Fibroblast of skin of abdomen (primary cell): ENCODE data around the gene IDH1.
A peak's percentile ranks its signal among the peaks of the same experiment; 100 is the strongest.
"Not testable (repeated sequence)": the region's sequence is repeated elsewhere in the genome, so short reads cannot be mapped to it uniquely, and the experiment has no call there.

Experiments
- DNase-seq: peaks from one replicate; pipeline ENCODE4 v3.0.0-alpha.2; 2013

The IDH1 gene

DNA sequence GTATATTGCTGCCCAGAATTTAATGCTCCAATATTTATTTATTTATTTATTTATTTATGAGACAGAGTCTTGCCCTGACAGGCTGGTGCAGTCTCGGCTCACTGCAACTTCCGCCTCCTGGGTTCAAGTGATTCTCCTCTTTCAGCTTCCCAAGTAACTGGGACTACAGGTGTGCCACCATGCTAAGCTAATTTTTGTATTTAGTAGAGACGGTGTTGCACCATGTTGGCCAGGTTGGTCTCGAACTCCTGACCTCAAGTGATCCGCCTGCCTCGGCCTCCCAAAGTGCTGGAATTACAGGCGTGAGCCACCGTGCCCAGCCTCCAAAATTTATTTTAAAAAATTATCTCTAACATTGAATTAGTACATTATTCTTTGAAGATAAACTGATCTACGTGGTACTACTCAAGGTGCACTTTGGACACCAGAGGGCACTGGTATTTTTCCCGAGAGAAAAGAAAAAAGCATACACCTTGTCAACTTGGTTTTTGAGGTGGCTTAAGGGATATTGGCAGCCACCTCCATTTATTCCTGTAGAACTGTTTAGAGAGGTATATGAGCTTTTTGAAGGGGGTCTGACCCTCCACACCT, 1.4 kb upstream of the IDH1 start:
- no peak for DNase-seq

DNA sequence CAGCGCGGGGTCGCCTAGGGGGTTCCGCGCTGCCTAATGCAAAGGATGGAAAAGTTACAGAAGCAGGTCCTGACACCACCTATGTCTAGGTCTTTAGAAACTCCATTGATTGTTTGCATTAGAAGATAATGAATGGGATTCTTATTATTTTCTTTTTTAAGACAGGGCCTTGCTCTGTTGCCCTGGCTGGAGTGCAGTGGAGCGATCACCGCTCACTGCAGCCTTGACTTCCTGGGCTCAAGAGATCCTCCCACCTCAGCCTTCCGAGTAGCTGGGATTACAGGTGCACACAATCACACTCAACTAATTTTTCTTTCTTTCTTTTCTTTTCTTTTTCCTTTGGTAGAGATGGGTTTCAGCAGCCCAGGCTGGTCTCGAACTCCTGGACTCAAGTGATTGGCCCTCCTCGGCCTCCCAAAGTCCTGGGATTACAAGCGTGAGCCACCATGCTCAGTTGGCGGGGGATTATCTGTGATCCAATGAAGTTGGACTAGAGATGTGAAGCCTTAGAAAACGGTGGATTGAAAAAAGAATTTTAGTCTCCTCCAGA, 761 bp upstream of the IDH1 start:
- no peak for DNase-seq

DNA sequence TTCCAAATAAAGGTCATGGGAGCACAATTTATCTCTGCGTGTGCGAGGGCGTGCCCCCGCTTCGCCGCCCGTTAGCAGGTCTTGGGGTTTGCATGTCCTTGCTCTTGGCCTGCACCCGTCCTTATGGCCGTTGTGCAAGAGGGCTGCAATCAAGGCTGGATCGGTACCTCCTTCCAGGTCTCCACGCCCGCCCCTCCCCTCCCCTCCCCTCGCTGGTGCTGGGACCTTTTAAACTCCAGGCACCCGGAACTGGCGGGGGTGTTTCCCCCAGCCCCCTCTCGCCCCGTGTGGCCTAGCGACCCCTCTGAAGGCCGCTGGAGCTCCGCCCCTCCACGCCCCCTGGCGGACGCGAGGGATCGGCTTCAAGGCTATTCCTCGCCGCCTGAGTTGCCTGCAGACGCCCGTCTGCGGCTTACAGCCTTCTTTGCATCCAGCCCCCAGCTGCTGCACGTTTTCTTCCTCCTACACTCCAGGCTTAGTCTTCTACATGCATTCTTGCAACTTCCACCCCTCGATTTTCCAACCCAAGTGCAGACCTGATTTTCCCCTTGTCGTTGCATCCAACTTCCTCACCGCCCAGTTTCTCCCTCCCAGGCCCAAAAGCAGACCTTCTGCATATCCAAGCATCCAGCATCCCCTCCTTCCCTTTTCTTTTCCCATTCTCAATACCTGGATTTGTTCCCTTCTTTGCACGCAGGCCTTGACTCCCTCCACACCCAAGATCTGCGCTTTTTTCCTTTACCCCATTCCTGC, 577 bp downstream of the IDH1 start:
- peak; percentile 70 for DNase-seq

DNA sequence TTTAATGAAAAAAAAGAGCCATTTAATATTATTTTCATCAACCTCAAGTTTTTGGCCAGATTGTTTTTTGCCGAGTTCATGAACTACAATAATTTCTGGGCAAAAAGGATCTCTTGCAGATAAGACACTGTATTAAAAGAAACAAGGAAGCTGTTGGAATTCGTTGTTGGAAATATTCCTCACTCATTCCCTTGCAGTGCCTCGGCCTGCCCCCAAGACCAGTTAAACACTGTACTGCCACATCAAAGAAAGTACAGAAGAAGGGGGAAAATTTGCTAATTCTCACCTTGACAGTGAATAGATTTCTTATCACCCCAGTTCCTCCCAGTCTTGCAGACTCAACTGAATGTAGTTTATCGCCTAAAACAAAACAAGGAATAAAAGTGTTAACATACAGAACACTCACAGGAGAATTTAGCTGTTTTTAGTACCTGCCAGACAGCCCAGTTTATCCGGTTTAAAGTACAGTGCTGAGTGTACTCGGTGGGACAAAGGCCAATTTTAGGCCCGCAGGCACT, 1.2 kb downstream of the IDH1 start:
- DNase-seq, result no peak

DNA sequence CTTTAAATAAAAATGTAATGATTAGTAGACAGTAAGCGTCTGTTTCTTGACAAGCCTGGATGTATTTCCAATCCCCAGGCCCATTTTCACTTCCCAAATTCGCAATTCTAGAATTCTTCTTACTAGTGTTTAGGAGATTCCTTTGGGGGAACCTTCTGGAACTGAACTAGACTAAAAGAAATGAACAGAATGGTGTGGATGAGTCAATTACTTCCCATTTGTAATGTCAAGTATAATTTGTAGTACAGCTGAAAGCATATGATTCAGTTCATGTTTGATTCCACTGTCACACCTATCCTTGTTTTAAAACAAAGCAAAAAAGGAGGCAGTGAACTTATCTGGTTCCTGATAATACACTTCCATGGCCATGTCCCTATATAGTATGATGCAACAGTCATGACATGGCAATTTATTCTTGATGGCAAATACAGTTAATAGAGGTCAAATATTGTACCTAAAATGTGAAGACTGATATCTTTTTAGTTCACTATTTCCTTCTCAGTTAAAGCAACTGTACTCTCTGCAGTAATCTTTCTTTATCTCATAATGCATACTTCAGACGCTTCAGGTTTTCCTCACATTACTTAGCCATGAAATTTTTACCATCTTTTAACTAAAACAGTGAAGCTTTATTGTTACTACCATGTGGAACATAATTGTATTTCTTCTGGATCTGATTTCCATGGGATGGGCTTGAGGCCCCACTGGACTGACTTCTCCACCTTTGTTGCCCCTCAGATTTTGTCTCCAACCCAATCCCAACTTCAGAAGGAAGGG, 2.0 kb downstream of the IDH1 start:
- no peak for DNase-seq

DNA sequence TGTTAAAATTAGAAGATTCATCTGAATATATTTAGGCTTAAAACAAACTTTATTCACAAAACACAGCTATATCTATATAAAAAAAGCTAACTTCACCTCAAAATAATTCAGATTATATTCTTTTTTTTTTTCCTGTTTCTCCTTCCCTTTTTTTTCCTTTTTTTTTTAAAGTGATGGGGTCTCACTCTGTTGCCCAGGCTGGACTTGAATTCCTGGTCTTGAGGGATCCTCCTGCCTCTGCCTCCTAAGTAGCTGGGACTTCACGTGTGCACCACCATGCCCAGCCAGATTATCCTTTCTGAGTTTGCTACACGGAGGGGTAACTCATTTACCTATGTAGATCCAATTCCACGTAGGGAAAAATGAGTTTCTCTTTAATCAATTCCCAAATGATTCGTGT, 3.8 kb downstream of the IDH1 start:
- no peak for DNase-seq

DNA sequence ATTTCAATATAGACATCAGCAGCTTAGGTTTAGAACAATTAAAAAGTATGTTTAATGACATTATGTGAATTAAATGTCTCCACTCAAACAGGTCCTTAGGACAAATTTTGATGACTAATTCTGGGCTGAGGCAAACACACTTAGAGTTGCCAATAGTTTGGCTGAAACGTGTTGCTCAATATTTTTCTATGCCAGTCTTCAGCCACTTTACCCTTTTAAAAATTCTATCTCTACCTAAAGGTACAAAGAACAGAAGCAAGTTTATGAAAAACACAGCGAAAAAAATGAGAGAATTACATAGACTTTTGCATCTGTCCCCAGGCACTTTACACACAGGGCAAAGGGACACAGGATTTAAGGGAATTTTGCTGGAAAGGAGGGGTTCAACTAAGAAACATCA, 4.5 kb downstream of the IDH1 start:
- no peak for DNase-seq

DNA sequence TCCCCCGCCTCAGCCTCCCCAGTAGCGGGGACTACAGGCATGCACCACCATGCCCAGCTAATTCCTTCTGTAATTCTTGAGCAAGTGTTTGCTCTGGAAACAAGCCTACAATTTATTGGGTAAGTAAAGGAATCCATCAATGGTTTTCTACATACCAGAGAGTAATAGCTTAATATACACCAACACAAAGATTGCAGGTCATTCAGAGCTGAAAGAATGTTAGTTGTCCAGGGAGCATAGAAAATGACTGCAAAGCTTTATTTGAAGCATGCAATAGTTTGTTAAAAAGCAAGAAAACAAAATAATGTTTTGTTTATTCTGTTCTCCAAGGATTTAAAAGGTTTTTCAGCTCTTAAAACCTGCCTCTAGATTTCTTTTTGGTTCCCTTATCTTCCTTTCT, 5.6 kb downstream of the IDH1 start:
- DNase-seq, result peak; percentile 25

DNA sequence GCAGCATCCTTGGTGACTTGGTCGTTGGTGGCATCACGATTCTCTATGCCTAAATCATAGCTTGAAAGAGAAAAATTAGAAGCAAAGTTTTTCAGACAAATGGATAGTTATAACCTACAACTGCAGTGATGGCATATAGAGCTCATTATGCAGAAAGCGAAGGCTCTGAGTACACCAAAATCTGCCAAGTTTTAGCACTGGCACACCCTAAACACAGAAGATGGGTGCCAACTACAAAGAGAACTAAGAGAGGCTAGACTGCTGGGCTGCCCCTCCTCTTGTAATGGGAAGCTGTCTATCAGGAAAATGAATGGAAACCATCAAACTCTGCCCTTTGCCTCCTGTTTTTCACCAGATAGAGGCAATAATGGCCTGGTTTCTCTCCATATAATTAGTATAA, 6.3 kb downstream of the IDH1 start:
- DNase-seq, result no peak

DNA sequence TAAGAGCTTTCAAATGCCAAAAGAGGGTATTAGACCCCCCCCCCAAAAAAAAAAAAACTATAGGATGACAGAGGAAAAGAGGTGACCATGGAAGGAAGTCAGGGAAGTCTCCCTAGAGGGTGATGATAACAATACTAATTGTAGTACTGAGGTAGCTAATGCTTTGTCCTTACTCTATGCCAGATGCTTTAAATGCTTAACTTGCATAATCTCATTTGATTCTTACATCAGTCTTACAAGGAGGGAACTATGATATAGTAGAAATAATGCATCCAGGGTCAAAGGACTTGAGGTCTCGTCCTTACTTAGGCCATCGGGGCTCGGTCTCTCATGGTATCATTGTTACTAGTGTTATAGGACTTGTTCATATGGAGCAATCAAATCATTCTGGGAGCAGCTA, 9.1 kb downstream of the IDH1 start:
- no peak for DNase-seq

DNA sequence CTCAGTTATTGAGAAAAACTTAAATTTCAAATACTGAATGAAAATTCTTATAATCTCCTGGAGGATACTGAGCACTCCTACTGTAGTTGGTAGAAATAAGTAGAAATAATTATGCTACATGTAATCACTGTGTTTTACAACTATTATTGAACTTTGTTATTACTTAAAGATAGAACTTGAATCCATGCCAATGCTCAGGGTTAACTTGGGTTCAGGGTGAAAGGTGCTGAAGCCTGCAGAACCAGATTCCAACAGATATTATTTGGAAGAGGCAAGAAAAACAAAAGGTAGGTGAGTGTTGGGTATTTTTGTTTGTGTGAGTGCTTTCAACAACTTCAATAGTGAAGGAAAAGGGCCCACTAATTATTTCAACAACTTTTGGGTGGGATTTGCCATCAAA, 10.4 kb downstream of the IDH1 start:
- no peak for DNase-seq

DNA sequence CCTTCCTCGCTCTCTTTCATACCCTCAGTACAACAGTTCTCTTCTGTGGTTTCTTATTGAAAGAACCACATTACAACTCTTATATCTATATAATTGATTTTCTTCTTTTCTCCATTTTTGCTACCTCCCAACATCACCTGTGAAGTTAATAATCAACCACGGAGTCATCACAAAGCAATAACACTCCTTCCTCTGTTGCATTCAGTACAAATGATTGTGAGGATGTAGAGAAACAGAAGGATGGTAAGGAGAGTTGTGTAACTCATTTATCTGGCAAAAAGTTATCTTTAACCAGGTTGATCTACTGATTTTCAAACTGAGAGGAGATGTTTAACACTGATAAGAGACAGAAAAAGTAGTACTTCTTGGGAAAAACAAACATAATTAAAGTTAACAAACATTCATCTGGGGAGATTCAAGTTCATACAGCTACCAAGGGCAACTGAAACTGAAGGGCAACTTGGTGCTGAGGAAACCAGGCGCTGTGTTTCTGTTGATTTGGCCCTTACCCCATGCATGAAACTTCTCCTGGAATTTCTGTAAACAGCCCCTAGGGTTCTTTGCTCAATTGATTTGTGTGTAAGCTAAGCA, 14.2 kb downstream of the IDH1 start:
- DNase-seq, result no peak

DNA sequence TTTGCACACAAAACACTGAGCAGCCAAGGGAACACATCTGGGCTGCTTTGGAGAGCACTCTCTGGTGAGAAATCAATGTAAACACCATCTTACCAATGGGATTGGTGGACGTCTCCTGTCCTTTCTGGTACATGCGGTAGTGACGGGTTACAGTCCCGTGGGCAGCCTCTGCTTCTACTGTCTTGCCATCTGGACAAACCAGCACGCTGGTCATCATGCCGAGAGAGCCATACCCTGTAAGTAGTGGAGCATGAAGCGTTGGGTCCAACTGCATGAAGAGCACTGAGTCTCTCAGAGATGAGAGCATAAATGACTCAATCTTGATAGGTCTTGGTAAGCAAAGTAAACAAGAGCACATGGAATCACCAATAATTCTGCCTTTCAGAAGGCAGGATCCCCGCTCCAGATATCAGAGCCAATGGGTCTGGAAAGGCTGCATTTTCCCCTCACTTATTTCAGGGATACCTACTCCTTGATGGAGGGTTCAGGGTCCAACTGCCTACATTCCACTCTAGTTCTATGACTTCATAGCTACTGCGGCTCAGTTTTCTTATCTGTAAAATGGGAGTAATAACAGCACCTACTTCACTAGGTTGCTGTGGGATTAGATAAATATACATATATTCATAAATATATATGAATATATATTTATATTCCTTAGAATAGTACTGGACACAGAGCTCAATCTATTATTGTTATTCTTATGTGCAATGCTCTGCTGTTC, 14.9 kb downstream of the IDH1 start:
- DNase-seq, result no peak

DNA sequence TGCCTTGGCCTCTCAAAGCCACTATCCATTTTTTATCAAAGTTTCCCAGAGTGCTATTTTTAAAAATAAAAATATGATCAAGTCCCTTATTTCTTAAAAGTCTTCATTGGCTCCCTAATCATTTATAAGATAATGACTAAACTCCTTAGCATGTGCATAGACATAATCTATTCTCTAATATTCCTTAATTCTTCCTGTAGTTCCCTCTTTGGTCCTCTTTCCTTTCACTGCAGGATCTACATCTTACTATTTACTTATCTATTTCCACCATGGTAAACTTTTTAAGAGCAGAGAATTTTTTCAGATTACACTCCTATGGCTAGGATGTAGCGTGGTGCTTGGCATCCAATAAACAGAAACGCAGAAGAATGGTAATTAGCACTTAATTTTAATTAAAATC, 19.0 kb downstream of the IDH1 start:
- DNase-seq, result no peak

DNA sequence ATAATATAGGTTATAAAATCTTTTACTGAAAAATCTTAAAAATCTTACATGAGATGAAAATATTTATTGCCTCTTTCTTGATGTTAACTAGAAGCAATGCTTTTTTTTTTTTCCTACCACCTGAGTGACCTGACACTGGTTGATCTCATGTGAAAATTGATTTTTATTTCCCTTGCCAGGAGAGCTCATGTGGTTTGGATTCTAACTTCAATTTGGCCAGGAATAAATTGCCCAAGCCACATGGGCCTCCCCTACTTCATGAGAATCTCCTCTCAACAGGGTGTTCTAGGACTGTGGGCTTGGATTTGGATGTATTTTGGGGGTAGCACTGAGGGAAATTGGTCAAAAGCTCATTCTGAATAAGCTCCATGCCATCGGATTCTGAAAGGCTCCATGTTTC, 20.1 kb downstream of the IDH1 start:
- DNase-seq, result no peak

DNA sequence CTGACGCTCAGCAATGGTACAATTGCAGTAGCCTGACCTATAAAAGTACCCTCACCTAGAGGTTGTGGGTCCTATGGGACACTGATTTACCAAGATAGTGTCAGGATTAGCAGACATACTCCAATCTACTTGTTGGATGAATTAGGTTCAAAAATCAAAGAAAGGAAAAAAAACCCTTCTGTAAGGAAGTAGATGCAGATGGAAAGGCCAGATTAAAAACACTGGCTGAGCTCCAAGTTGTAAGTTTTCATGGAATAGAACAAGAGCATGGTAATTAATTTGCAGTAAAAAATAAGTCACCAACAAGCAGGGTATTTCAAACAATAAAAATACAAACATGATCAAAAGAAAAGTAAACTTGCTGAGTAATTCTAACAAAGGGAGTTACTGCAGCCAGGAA, 26.4 kb downstream of the IDH1 start:
- no peak for DNase-seq

DNA sequence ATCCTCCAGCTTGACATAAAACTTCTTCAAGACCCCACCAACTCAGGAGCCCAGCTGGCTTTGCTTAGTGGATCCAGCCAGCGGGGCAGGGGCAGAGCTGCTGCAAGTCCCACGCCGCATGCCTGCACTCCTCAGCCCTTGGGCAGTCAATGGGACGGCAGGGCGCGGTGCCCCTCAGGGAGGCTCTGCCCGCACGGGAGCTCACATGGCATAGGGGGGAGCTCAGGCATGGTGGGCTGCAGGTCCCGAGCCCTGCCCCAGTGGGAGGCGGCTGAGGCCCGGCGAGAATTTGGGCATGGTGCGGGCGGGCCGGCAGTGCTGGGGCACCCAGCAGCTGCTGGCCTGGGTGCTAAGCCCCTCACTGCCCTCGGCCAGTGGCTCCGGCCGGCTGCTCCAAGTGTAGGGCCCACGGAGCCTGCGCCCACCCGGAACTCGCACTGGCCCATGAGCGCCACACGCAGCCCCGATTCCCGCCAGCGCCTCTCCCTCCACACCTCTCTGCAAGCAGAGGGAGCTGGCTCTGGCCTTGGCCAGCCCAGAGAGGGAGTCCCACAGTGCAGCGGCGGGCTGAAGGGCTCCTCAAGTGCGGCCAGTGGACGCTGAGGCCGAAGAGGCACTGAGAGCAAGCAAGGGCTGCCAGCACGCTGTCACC, 27.2 kb downstream of the IDH1 start:
- DNase-seq, result no peak

DNA sequence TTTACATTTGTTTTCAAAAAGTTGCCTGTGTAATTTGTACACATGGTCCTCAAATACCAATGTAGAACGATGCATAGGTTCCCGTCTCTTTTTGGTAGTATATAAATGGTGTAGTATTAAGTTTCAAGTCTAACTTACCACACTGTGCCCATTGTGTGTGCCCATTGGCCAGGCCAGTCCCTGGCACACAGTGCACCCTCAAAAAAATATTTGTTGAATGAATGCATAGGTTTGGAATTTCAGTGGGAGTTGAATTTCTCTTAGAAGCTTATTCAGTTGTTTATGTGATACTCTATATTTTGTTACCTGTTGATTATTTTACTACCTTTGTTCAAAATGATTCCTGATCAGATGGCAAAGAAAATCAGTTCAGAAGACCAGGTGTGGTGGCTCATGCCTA, 30.1 kb downstream of the IDH1 start:
- DNase-seq, result no peak

DNA sequence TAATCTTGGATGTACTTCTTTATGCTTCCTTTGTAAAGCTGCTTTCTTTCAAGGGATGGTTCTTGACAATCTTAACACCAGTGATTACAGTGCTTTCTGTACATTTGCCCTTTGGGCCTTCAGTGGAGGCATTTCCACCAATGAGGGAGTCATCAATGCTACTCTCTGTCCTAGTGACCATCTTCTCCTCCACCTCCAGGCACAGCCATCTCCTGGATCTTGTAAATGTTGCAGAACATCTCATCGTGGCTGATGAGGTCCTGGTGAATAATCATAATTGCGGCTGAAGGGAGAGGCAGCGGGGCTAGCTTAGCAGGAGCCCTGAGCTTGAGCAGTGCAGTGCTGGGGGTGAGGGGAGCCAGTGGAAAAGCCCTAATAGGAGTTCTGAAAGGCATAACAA, 32.5 kb downstream of the IDH1 start:
- DNase-seq, result peak; percentile 29

DNA sequence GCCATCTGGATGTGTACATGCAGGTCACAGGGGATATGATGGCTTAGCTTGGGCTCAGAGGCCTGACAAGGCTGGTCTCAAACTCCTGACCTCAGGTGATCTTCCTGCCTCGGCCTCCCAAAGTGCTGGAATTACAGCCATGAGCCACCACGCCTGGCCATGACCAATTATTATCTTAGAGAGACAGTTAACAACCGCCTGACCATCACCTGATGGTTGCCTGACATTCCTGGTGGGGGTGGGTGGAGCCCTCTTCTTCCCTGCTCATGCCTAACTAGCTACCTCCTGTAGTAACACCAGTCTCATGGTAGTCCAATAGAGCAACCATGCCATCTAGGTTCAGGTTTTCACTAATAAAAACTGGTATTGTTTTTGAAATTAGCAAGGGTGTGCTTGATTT, 33.0 kb downstream of the IDH1 start:
- DNase-seq, result not testable (repeated sequence)

DNA sequence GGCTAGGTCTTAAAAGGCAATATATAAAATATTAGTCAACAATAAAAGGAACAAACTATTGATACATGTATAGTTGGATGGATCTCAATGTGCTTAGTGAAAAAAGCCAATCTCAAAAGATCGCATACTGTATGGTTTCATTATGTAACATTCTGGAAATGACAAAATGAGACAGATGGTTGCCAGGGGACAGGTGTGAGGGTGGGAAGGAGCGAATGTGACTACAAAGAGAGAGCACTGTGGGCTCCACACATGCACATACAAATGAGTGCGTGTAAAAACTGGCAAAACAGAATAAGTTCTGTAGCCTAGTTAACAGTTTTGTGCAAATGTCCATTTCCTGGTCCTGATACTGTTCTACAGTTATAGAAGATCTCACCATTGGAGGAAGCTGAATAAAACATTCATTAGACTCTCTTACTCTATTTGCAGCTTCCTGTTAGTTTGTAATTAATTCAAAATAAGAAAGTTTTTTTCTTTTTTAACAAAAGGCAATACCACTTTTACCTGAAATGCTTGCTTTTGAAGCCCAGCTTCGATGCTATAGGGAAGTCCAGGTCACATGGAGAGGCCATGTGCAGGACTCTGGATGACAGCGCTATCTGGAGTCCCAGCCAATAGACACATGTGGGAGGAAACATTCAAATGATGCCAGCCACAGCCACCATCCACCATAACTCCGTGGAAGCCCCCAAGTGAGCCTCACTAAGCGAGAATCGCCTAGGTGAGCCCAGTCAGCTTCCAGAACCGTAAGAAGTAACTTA, 44.0 kb downstream of the IDH1 start:
- DNase-seq, result no peak
